ENCODE results near the gene ARFRP1.

ARFRP1 gene

DNA sequence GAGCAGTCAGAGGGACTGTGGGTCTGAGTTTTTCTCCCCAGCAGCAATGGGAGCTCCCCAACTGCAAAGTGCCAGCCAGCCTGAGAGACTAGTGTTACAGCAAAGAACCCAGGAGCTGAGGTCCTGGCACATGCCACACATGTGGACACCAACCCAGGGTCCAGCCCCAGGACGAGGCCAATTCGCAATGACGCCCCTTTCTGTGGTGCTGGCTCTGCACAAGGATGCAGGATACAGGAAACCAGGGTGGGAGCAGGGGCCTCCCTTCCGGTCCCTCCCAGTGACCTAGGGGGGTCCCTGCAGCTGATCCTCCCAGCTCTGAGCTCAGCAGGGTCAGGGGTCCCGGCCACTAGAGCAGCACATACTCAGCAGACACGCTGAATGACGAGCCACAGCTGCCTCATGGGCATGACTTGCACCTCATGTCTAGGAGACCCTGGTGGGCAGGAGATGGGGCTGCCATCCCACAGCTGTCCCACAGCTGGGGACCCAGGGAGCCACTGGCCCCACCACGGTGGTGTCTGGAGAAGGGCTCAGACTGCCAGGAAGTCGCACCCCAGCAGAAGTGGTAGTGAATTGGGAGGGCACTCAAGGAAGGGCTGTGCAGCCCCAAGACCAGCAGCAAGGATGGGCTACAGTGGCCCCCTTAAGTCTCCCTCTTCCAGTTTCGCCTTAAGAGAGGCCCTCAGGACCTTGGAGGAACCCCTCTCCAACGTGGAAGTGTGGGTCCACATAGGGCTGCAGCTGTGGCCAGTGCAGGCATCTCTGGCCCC lies 3.6 kb downstream of the ARFRP1 start:
- H3K4me3 Mint-ChIP-seq = no peak overlapping the region
- H3K36me3 Mint-ChIP-seq = peaks cover 16 to 42% of the 10 kb centered on the region in 2 donors
- H3K27ac Mint-ChIP-seq = peak overlapping the region; percentile 56
- DNase-seq (peak; percentile 0), ATAC-seq (replicated peaks) (no peak)
- no peaks in the 10 kb centered on the region for H3K27me3 Mint-ChIP-seq
- H3K4me1 Mint-ChIP-seq = peaks cover 25 to 46% of the 10 kb centered on the region in 2 donors
- H3K9me3 Mint-ChIP-seq = no peaks in the 10 kb centered on the region

DNA sequence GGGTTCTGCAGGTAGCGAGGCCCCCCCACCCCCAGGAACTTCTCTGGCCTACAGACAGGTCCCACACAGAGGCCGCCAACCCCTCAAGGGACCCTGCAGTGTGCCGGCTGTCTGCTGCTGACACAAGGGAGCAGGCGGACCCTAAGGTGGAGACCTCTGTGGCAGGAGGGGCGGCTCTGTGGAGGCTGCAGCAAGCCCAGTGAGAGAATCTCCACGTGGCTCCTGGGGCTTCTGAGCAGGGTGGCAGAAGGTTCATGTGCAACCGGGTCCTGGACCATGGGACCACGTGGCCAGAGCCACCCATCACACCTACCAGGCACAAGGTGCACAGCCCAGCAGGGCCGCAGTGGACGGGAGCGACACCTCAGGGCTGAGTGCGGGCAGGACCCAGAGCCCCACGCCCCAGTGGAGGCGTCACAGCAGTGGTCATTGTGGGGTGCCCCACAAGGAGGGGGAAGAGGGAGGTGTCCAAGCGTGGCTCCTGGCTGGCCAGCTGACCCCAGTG lies 4.3 kb downstream of the ARFRP1 start:
- peaks cover 13 to 37% of the 10 kb centered on the region in 2 donors for H3K36me3 Mint-ChIP-seq
- H3K4me3 Mint-ChIP-seq = no peak overlapping the region
- ATAC-seq (replicated peaks) (no peak), DNase-seq (peak; percentile 0)
- peaks cover 19 to 45% of the 10 kb centered on the region in 2 donors for H3K4me1 Mint-ChIP-seq
- no peaks in the 10 kb centered on the region for H3K9me3 Mint-ChIP-seq
- no peak overlapping the region for H3K27ac Mint-ChIP-seq
- H3K27me3 Mint-ChIP-seq = no peaks in the 10 kb centered on the region

DNA sequence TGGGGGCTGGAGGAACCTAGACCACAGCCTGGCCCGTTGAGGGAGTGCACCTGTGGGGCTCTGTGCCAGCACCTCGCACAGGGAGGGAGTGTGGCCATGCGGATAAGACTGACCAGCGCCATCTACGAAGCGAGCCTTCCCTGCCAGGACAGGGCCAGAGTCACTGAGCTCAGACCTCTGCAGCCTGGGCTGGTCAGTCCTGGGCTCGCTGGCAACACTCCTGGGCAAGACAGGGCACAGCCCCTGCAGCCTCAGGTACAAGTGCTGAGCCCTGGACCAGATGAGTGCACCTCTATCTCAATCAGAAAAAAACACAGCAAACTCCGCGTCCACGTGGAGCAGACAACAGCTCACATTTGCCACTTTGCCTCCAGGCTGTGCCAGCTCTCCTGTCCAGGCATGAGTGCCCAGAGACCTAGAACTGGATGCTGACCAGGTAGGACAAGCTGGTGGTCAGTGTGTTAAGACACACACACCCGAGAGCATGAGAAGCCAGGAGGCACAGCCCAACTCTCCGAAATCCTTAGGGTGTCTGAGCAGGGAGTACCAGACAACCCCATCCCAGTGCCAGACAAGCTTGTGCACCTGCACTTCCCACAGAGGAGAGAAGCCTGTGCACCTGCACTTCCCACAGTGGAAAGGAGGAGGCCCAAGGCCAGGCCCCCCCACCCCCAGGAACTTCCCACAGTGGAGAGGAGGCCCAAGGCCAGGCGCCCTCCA lies 4.9 kb downstream of the ARFRP1 start:
- DNase-seq (no peak), ATAC-seq (replicated peaks) (no peak)
- H3K4me1 Mint-ChIP-seq = peaks cover 19 to 46% of the 10 kb centered on the region in 2 donors
- no peak overlapping the region for H3K27ac Mint-ChIP-seq
- no peaks in the 10 kb centered on the region for H3K9me3 Mint-ChIP-seq
- H3K4me3 Mint-ChIP-seq = no peak overlapping the region
- no peaks in the 10 kb centered on the region for H3K27me3 Mint-ChIP-seq
- peaks cover 11 to 36% of the 10 kb centered on the region in 2 donors for H3K36me3 Mint-ChIP-seq

DNA sequence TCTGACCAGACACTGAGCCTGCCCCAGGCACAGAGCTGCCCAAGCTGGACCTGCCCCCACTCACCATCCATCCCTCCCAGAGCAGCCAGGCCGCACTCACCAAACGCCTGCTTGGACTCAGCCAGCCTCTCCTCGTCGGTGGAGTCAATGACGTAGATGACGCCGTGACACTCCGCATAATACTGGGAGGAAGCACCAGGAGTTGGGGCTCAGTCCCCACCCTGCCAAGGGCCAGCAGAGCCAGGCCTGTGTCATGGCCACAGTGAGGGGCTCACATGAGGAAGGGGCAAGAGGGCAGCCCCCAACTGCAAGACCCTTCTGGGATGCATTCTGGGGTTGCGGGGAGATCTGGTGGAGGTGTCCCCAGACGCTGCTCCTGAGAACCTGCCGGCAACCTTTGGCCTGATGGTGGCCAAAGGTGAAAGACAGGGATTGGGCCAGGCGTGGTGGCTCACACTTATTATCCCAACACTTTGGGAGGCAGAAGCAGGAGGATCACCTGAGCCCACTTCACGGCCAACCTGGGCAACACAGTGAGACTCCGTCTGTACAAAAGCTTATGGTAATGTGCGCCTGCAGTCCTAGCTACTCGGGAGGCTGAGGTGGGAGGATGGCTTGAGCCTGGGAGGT lies 5.6 kb downstream of the ARFRP1 start:
- ATAC-seq (replicated peaks) = no peak
- H3K4me1 Mint-ChIP-seq = peaks cover 24 to 52% of the 10 kb centered on the region in 2 donors
- H3K27me3 Mint-ChIP-seq = no peaks in the 10 kb centered on the region
- peaks cover 15 to 40% of the 10 kb centered on the region in 2 donors for H3K36me3 Mint-ChIP-seq
- H3K27ac Mint-ChIP-seq = peak overlapping the region; percentile 14
- no peaks in the 10 kb centered on the region for H3K9me3 Mint-ChIP-seq
- peak overlapping the region; percentile 25 to 53 for H3K4me3 Mint-ChIP-seq
- no peak for DNase-seq

DNA sequence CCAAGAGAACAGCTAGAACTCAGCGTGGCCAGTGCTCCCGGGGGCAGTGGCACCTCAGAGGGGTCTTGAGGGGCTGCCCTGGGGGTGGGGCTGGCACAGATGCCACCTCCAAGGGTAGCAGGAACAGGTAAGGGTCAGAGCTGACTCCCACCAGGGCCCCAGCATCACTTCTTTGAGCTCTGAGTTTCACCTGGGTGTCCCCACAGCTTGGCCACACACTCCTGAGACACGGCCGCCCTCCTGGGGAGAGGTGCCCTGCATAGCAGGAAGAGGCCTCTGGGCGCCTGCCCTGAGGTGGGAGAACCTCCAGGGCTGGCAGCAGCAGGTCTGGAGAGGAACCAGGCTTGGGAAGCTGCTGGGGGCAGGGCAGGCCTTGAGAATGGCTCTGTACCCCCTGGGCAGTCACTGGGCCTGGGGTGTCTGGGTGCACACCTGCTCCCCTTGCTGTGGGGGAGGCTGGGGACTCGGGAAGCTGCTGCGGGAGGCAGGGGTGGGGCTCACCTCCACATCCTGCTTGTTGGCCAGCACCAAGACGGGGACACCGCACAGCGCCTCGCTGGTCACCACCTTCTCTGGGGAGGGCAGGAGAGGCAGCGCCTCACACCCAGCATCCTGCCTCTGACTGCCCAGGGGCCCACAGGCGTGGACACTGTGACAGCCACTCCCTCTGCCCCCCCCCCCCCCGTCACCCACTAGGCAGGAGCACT lies 6.3 kb downstream of the ARFRP1 start:
- peaks cover 15 to 36% of the 10 kb centered on the region in 2 donors for H3K36me3 Mint-ChIP-seq
- H3K9me3 Mint-ChIP-seq = no peaks in the 10 kb centered on the region
- DNase-seq (no peak), ATAC-seq (replicated peaks) (no peak)
- H3K27ac Mint-ChIP-seq = peak overlapping the region; percentile 14
- no peaks in the 10 kb centered on the region for H3K27me3 Mint-ChIP-seq
- peaks cover 19 to 52% of the 10 kb centered on the region in 2 donors for H3K4me1 Mint-ChIP-seq
- no peak overlapping the region for H3K4me3 Mint-ChIP-seq

DNA sequence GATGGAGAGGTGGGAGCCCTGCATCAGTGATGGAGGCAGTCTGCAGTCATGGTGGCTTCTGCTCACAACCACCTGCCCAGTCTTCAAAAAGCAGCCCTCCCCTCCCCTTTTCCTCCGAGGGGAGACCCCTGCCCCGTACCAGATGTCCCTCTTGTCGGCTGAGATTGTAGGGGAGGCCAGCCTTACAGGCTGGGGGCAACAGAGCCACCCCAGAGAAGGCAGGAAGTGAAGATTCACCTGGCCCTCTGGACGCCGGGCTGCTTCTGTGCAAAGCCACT lies 6.8 kb downstream of the ARFRP1 start:
- Mint-ChIP-seq H3K27ac (no peak overlapping the region), H3K4me1 (peaks cover 21 to 52% of the 10 kb centered on the region in 2 donors), H3K9me3 (no peaks in the 10 kb centered on the region), H3K27me3 (no peaks in the 10 kb centered on the region), H3K4me3 (no peak overlapping the region), H3K36me3 (peaks cover 15 to 36% of the 10 kb centered on the region in 2 donors)
- ATAC-seq (replicated peaks) (no peak), DNase-seq (no peak)

DNA sequence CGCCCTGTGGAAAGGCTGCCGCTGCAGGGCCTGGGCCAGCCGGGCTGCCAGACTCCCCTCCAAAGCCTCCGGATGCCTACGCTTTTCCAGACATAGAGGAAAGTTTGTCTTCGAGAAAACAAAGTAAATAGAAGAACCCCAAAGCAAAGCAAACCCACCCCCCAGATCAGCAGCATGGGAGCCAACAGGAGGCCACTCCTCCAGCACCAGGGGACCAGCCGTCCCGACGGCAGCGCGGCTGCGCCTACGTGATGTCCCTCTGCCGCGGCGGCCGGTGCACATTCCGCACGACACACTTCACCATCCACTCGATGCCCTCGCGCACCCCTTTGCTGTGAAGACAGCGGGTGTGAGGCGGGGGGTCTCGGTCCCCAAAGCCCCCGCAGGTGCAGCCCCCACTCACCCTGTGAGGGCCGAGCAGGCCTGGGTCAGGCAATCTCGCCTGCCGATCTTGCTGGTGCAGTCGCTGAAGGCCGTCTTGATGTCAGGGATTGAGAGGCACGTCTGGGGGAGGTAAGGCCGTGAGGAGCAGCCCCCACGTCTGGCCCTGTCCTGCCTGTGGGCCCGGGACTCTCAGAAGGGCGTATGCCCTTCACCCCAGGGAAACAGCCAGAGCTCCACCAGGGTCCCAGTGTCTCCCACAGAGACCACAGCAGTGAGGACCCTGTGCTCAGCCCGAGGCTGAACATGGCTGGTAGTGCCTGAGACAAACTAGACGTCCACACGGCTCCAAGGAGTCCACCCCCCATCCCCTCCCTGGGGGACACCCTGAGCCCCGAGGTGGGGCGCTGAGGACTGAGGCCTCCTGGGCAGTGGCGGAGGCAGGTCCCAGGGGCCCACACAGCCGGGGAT lies 7.4 kb downstream of the ARFRP1 start:
- no peak for ATAC-seq (replicated peaks)
- Mint-ChIP-seq H3K27me3 (no peaks in the 10 kb centered on the region), H3K9me3 (no peaks in the 10 kb centered on the region), H3K4me3 (no peak overlapping the region), H3K27ac (peak overlapping the region; percentile 73), H3K4me1 (peaks cover 19 to 49% of the 10 kb centered on the region in 2 donors), H3K36me3 (peaks cover 15 to 33% of the 10 kb centered on the region in 2 donors)
- DNase-seq = no peak

DNA sequence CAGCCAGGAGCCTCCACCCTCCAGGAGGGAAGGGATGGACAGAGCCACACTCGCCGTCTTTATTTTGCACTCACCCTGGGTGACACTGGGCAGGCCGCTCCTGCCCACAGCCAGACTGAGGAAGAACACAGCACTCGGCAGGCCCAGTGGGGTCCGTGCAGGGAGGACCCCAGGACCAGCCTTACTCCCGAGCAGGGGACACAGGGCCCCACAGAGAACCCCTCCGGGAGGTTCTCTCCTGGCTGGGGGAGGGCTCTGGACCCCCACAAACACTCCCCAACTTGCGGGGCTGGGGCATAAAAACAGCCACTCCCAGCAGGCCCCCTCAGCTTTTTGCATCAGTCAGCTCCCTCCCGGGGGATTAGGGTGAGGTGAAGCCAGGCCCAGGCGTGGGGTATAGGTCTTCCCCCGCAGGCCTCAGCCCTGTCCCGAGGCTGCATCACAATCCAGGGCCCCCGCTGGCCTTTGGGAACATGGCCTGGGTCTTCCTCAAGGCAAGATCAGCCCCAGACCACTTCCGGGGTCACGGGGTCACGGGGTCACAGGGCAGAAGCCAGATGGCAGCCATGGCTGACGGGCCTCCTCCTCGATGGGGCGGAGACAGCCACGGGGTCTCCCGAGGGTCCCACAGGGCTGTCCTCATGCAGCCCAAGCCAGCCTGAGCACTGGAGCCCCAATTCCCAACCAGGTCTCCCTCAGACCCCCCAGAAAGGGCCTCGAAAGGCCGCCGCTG lies 8.1 kb downstream of the ARFRP1 start:
- ATAC-seq (replicated peaks) = no peak
- H3K36me3 Mint-ChIP-seq = peaks cover 12 to 26% of the 10 kb centered on the region in 2 donors
- H3K27ac Mint-ChIP-seq = peak overlapping the region; percentile 83

DNA sequence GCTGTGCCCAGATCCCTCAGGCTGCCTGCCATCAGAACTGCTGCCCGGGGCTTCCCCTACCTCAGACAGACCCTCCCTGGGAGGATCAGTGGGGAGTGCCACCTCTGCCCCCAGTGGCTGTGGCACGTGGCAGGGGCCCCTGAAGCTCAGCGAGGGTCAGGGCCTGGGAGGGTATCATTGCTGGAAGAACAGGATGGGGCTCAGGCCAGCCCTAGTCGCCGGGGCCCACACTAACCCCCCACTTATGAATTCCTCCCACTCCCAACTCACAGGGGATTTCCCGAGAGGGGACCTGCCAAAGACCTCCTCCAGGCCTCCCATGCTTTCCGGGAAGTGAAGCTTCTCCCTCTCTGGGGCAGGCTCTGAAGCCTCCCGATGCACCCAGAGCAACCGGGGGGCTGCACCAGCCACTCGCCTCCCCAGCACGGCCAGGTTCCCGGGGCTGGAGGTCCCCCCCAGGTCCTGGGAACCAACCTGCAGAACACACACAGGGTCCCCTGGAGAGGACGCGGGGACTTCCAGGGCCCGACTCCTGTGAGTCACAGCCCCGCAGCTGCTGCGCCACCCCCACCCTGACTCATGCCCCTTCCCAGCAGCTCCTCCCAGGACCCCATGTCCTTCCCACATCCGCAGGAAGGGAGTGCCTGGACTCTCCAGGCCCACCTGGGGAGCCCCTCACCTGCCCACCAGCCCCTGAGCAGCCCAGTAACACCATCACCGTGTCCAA lies 8.9 kb downstream of the ARFRP1 start:
- peak overlapping the region; percentile 83 for H3K27ac Mint-ChIP-seq
- peaks cover 17 to 44% of the 10 kb centered on the region in 2 donors for H3K4me1 Mint-ChIP-seq

More for the DNA sequence above, 8.1 kb downstream of the ARFRP1 start:
- Mint-ChIP-seq H3K9me3 (no peaks in the 10 kb centered on the region), H3K4me3 (no peak overlapping the region), H3K4me1 (peaks cover 17 to 43% of the 10 kb centered on the region in 2 donors), H3K27me3 (no peaks in the 10 kb centered on the region)
- no peak for DNase-seq

DNA sequence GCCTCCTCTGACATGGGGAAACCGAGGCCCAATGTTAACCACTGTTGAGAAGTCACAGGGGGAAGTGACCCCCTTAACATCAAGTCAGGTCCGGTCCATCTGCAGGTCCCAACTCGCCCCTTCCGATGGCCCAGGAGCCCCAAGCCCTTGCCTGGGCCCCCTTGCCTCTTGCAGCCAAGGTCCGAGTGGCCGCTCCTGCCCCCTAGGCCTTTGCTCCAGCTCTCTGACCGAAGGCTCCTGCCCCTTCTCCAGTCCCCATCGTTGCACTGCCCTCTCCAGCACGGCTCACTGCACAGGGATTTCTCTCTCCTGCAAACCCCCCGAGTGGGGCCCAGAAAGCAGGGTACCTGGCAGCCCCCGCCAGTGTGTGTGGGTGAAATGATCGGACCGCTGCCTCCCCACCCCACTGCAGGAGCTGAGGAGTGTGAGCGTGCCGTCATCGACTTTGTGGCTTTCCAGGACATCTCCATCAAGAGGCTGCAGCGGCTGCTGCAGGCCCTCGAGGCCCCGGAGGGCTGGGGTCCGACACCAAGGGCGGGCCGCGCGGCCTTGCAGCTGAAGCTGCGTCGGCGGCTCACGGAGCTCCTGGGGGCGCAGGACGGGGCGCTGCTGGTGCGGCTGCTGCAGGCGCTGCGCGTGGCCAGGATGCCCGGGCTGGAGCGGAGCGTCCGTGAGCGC lies 9.8 kb downstream of the ARFRP1 start:
- H3K36me3 Mint-ChIP-seq = peaks cover 10 to 32% of the 10 kb centered on the region in 2 donors
- no peak overlapping the region for H3K4me3 Mint-ChIP-seq
- no peaks in the 10 kb centered on the region for H3K9me3 Mint-ChIP-seq
- DNase-seq = no peak
- peaks cover 17 to 48% of the 10 kb centered on the region in 2 donors for H3K4me1 Mint-ChIP-seq
- H3K27ac Mint-ChIP-seq = peak overlapping the region; percentile 51
- no peak for ATAC-seq (replicated peaks)
- H3K27me3 Mint-ChIP-seq = no peaks in the 10 kb centered on the region

More for the DNA sequence above, 8.9 kb downstream of the ARFRP1 start:
- DNase-seq (no peak), ATAC-seq (replicated peaks) (peak in 1 of 2 donors; percentile 24)
- Mint-ChIP-seq H3K36me3 (peaks cover 8 to 27% of the 10 kb centered on the region in 2 donors), H3K9me3 (no peaks in the 10 kb centered on the region), H3K27me3 (no peaks in the 10 kb centered on the region), H3K4me3 (peak overlapping the region in 1 of 2 donors; percentile 37)

DNA sequence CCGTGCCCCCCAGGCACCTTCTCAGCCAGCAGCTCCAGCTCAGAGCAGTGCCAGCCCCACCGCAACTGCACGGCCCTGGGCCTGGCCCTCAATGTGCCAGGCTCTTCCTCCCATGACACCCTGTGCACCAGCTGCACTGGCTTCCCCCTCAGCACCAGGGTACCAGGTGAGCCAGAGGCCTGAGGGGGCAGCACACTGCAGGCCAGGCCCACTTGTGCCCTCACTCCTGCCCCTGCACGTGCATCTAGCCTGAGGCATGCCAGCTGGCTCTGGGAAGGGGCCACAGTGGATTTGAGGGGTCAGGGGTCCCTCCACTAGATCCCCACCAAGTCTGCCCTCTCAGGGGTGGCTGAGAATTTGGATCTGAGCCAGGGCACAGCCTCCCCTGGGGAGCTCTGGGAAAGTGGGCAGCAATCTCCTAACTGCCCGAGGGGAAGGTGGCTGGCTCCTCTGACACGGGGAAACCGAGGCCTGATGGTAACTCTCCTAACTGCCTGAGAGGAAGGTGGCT lies 10.4 kb downstream of the ARFRP1 start:
- peak overlapping the region; percentile 50 to 73 for H3K4me3 Mint-ChIP-seq
- H3K36me3 Mint-ChIP-seq = peaks cover 10 to 35% of the 10 kb centered on the region in 2 donors
- no peaks in the 10 kb centered on the region for H3K9me3 Mint-ChIP-seq
- H3K27ac Mint-ChIP-seq = peak overlapping the region; percentile 87
- H3K27me3 Mint-ChIP-seq = no peaks in the 10 kb centered on the region
- peak; percentile 11 to 27 for ATAC-seq (replicated peaks)
- DNase-seq = no peak
- peaks cover 19 to 46% of the 10 kb centered on the region in 2 donors for H3K4me1 Mint-ChIP-seq

Data from stimulated activated naive B cell treated with anti-CD40 and anti-IgM and Interleukin-4, amounts not matched to agents 10 μg/mL and 1 μg/mL and 100 μg/mL, for 72 hours (primary cell).